ENCODE data around the gene SPATA20. TPM values are rescaled to one million over a fixed set of nuclear protein-coding genes. Genes with fewer than 3 reads are reported as not detected.

SPATA20 gene
- total and polyA plus RNA-seq, 2 of the 13 experiments (the other 11 are each of a cell fraction or from before 2014, with no cell fraction given): 36.1 to 64.8 TPM

DNA sequence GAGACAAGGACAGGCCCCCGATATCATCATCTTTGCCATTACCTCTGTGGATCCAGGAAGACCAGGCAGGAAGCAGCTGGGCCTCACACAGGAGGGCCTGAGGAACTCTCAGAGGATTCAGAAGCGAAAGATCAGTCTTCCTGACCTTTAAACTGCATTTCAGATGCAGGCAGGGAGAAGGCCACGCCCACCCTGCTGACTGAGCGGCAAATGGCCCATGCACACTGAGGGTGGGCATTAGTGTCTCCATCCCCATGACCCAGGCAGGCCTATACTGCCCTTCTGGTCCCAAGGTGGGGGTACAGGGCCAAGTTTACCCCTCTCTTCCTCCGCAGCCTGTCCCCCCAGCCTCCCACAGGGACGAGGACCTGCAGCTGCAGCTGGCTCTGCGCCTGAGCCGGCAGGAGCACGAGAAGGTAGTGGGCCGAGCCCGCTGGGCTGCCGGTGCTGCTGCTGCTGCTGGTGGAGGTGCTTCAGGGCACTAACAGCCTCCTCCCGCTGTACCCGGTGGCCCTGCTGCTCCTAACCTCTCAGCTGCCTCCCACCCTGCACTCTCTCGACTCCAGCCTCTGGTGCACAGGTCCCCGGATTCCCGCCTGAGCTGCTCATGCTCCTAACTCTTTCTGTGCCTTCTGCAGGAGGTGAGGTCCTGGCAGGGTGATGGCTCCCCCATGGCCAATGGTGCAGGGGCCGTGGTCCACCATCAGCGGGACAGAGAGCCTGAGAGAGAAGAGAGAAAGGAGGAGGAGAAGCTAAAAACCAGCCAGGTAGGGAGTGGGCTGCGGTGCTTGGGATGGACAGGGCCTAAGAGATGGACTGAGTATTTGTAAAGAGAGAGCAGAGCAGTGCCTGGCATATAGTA is 8.2 kb upstream of the SPATA20 start (continued):
- no peak for TF ChIP-seq ZNF296 (CRISPR knock-in tag; conservative IDR thresholded peaks at IDR 0.05)
- TF ChIP-seq, protein P1, sequence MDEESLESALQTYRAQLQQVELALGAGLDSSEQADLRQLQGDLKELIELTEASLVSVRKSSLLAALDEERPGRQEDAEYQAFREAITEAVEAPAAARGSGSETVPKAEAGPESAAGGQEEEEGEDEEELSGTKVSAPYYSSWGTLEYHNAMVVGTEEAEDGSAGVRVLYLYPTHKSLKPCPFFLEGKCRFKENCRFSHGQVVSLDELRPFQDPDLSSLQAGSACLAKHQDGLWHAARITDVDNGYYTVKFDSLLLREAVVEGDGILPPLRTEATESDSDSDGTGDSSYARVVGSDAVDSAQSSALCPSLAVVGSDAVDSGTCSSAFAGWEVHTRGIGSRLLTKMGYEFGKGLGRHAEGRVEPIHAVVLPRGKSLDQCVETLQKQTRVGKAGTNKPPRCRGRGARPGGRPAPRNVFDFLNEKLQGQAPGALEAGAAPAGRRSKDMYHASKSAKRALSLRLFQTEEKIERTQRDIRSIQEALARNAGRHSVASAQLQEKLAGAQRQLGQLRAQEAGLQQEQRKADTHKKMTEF (CRISPR knock-in tag; IDR thresholded peaks at IDR 0.05): peak; percentile 39; the same call in 1 of the 2 replicates
- TF ChIP-seq KDM6A (CRISPR knock-in tag; IDR thresholded peaks at IDR 0.05; ENCODE audit: low read depth): no peak
- TF ChIP-seq, protein P2, sequence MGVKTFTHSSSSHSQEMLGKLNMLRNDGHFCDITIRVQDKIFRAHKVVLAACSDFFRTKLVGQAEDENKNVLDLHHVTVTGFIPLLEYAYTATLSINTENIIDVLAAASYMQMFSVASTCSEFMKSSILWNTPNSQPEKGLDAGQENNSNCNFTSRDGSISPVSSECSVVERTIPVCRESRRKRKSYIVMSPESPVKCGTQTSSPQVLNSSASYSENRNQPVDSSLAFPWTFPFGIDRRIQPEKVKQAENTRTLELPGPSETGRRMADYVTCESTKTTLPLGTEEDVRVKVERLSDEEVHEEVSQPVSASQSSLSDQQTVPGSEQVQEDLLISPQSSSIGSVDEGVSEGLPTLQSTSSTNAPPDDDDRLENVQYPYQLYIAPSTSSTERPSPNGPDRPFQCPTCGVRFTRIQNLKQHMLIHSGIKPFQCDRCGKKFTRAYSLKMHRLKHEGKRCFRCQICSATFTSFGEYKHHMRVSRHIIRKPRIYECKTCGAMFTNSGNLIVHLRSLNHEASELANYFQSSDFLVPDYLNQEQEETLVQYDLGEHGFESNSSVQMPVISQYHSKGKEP (CRISPR knock-in tag; IDR thresholded peaks at IDR 0.05): no peak
- TF ChIP-seq ZNF746 (CRISPR knock-in tag; IDR thresholded peaks at IDR 0.05): no peak
- no peak for TF ChIP-seq ZNF614 (CRISPR knock-in tag; IDR thresholded peaks at IDR 0.05; ENCODE audit: borderline replicate concordance)
- no peak for TF ChIP-seq ZFP62 (CRISPR knock-in tag; IDR thresholded peaks at IDR 0.05)
- TF ChIP-seq CENPX (CRISPR knock-in tag; IDR thresholded peaks at IDR 0.05): no peak
- no peak for TF ChIP-seq RARG (CRISPR knock-in tag; IDR thresholded peaks at IDR 0.05; ENCODE audit: low read depth)
- TF ChIP-seq ZNF263 (CRISPR knock-in tag; IDR thresholded peaks at IDR 0.05): peak; percentile 53; the same call in 1 of the 2 replicates
- TF ChIP-seq ZNF143 (CRISPR knock-in tag; IDR thresholded peaks at IDR 0.05): 0 out of 2 replicates have a peak, but pooled peaks have one; percentile 29
- no peak for TF ChIP-seq CC2D1A (CRISPR knock-in tag; IDR thresholded peaks at IDR 0.05)
- no peak for TF ChIP-seq SRSF9 (IDR thresholded peaks at IDR 0.05; ENCODE audit: borderline replicate concordance, insufficient read depth, low read depth, low read length, poor library complexity, severe bottlenecking)
- no peak for TF ChIP-seq MEIS1 (CRISPR knock-in tag; IDR thresholded peaks at IDR 0.05; ENCODE audit: borderline replicate concordance)
- TF ChIP-seq, protein P3, sequence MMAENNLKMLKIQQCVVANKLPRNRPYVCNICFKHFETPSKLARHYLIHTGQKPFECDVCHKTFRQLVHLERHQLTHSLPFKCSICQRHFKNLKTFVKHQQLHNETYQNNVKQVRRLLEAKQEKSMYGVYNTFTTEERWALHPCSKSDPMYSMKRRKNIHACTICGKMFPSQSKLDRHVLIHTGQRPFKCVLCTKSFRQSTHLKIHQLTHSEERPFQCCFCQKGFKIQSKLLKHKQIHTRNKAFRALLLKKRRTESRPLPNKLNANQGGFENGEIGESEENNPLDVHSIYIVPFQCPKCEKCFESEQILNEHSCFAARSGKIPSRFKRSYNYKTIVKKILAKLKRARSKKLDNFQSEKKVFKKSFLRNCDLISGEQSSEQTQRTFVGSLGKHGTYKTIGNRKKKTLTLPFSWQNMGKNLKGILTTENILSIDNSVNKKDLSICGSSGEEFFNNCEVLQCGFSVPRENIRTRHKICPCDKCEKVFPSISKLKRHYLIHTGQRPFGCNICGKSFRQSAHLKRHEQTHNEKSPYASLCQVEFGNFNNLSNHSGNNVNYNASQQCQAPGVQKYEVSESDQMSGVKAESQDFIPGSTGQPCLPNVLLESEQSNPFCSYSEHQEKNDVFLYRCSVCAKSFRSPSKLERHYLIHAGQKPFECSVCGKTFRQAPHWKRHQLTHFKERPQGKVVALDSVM (CRISPR knock-in tag; IDR thresholded peaks at IDR 0.05): peak; percentile 34; the same call in 1 of the 2 replicates
- TF ChIP-seq, protein P4, sequence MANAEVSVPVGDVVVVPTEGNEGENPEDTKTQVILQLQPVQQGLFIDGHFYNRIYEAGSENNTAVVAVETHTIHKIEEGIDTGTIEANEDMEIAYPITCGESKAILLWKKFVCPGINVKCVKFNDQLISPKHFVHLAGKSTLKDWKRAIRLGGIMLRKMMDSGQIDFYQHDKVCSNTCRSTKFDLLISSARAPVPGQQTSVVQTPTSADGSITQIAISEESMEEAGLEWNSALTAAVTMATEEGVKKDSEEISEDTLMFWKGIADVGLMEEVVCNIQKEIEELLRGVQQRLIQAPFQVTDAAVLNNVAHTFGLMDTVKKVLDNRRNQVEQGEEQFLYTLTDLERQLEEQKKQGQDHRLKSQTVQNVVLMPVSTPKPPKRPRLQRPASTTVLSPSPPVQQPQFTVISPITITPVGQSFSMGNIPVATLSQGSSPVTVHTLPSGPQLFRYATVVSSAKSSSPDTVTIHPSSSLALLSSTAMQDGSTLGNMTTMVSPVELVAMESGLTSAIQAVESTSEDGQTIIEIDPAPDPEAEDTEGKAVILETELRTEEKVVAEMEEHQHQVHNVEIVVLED (CRISPR knock-in tag; IDR thresholded peaks at IDR 0.05; ENCODE audit: borderline replicate concordance): no peak; the same call in 1 of the 2 replicates
- TF ChIP-seq ZNF552 (CRISPR knock-in tag; IDR thresholded peaks at IDR 0.05; ENCODE audit: borderline replicate concordance): no peak
- TF ChIP-seq ZNF879 (CRISPR knock-in tag; IDR thresholded peaks at IDR 0.05): 0 out of 2 replicates have a peak, but pooled peaks have one; percentile 11
- TF ChIP-seq, protein P5, sequence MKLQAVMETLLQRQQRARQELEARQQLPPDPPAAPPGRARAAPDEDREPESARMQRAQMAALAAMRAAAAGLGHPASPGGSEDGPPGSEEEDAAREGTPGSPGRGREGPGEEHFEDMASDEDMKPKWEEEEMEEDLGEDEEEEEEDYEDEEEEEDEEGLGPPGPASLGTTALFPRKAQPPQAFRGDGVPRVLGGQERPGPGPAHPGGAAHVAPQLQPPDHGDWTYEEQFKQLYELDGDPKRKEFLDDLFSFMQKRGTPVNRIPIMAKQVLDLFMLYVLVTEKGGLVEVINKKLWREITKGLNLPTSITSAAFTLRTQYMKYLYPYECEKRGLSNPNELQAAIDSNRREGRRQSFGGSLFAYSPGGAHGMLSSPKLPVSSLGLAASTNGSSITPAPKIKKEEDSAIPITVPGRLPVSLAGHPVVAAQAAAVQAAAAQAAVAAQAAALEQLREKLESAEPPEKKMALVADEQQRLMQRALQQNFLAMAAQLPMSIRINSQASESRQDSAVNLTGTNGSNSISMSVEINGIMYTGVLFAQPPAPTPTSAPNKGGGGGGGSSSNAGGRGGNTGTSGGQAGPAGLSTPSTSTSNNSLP (IDR thresholded peaks at IDR 0.05; ENCODE audit: low read depth, low read length): no peak
- TF ChIP-seq FOXK1 (CRISPR knock-in tag; IDR thresholded peaks at IDR 0.05; ENCODE audit: borderline replicate concordance, low read depth): no peak

Measured in HepG2 (cell line).